ENCODE measurements around the gene ELAC2. TPM values are rescaled to one million over a fixed set of nuclear protein-coding genes. Genes with fewer than 3 reads are reported as not detected.

Gene ELAC2
- total RNA-seq, 4 donors from 2014 or later = 56.2 to 143 (median 66.0) TPM

- TF ChIP-seq POLR2AphosphoS5 (IDR thresholded peaks at IDR 0.05) = no peak
- TF ChIP-seq POLR2A (IDR thresholded peaks at IDR 0.05) = no peak
- no peak for TF ChIP-seq EP300 (IDR thresholded peaks at IDR 0.05; ENCODE audit: low read depth)
- TF ChIP-seq, protein P1, sequence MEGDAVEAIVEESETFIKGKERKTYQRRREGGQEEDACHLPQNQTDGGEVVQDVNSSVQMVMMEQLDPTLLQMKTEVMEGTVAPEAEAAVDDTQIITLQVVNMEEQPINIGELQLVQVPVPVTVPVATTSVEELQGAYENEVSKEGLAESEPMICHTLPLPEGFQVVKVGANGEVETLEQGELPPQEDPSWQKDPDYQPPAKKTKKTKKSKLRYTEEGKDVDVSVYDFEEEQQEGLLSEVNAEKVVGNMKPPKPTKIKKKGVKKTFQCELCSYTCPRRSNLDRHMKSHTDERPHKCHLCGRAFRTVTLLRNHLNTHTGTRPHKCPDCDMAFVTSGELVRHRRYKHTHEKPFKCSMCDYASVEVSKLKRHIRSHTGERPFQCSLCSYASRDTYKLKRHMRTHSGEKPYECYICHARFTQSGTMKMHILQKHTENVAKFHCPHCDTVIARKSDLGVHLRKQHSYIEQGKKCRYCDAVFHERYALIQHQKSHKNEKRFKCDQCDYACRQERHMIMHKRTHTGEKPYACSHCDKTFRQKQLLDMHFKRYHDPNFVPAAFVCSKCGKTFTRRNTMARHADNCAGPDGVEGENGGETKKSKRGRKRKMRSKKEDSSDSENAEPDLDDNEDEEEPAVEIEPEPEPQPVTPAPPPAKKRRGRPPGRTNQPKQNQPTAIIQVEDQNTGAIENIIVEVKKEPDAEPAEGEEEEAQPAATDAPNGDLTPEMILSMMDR (IDR thresholded peaks at IDR 0.05) = no peak
- Histone ChIP-seq H3K4me1 (no peaks in the 10 kb centered on the region), H3K36me3 (no peaks in the 10 kb centered on the region), H3K27me3 (no peaks in the 10 kb centered on the region), H3K9me3 (no peaks in the 10 kb centered on the region), H3K4me3 (no peak overlapping the region), H3K27ac (no peak overlapping the region)
- in situ Hi-C loops (cut with MboI; ENCODE audit: low pct_ligation_motif_present in 1 of 4, low pct_unique_long_range_greater_than_20kb in 1 of 4, low sequenced_read_pairs in 3 of 4) (no loop called here), intact Hi-C loops (cut with DNase I; ENCODE audit: low total_unique reads) (no loop called here)
- DNase-seq = no peak
- WGBS, 2 donors (ENCODE audit: low coverage in 1 of 2) = 58 to 70% methylated on average over 7 of the region's 7 CpGs
These were observed 26.8 kb upstream of the ELAC2 start for GRCh38 chr17:13044572-13045065.

GRCh38 chr17:13038931-13039665 lies 21.3 kb upstream of the ELAC2 start:
- 88 to 90% methylated on average over 4 of the region's 4 CpGs for WGBS, 2 donors (ENCODE audit: low coverage in 1 of 2)
- no peaks in the 10 kb centered on the region for H3K27me3 ChIP-seq
- H3K36me3 ChIP-seq = no peaks in the 10 kb centered on the region
- in situ Hi-C loops (cut with MboI; ENCODE audit: low pct_ligation_motif_present in 1 of 4, low pct_unique_long_range_greater_than_20kb in 1 of 4, low sequenced_read_pairs in 3 of 4) (no loop called here), intact Hi-C loops (cut with DNase I; ENCODE audit: low total_unique reads) (no loop called here)
- TF ChIP-seq POLR2AphosphoS5 (IDR thresholded peaks at IDR 0.05) (no peak), EP300 (IDR thresholded peaks at IDR 0.05; ENCODE audit: low read depth) (no peak), POLR2A (IDR thresholded peaks at IDR 0.05) (no peak)
- TF ChIP-seq, protein P1 (IDR thresholded peaks at IDR 0.05) = no peak
- H3K9me3 ChIP-seq = no peaks in the 10 kb centered on the region
- no peak for DNase-seq
- no peaks in the 10 kb centered on the region for H3K4me1 ChIP-seq
- no peak overlapping the region for H3K4me3 ChIP-seq
- H3K27ac ChIP-seq = no peak overlapping the region

DNA sequence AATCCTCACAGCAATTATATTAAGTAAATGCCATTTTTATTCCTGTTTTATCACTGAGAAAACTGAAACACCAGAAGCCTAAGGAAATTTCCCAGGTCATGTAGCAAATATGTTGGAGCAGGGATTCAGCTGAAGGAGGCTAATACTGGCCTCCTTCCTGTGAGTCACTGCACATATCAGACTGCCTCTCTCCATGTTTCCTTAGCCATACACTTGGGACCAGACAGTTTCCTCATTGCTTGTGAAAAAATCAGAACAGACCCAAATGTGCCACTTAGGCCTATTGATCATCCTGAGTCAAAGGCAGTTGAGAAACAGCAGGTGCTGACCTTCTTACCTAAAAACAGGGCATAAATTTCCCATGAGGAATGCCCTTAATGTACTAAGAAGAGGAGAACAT lies 18.9 kb upstream of the ELAC2 start:
- Histone ChIP-seq H3K9me3 (no peaks in the 10 kb centered on the region), H3K4me3 (no peak overlapping the region), H3K36me3 (no peaks in the 10 kb centered on the region), H3K27ac (no peak overlapping the region), H3K4me1 (no peaks in the 10 kb centered on the region), H3K27me3 (no peaks in the 10 kb centered on the region)
- intact Hi-C loops (cut with DNase I; ENCODE audit: low total_unique reads) (no loop called here), in situ Hi-C loops (cut with MboI; ENCODE audit: low pct_ligation_motif_present in 1 of 4, low pct_unique_long_range_greater_than_20kb in 1 of 4, low sequenced_read_pairs in 3 of 4) (no loop called here)
- DNase-seq = no peak
- TF ChIP-seq, protein P1 (IDR thresholded peaks at IDR 0.05) = no peak
- TF ChIP-seq EP300 (IDR thresholded peaks at IDR 0.05; ENCODE audit: low read depth) (no peak), POLR2AphosphoS5 (IDR thresholded peaks at IDR 0.05) (no peak), POLR2A (IDR thresholded peaks at IDR 0.05) (no peak)

GRCh38 chr17:13035420-13035819 lies 17.6 kb upstream of the ELAC2 start:
- H3K36me3 ChIP-seq = no peaks in the 10 kb centered on the region
- H3K4me1 ChIP-seq = no peaks in the 10 kb centered on the region
- intact Hi-C loops (cut with DNase I; ENCODE audit: low total_unique reads) = no loop called here
- no peaks in the 10 kb centered on the region for H3K9me3 ChIP-seq
- WGBS, 2 donors (ENCODE audit: low coverage in 1 of 2) = 100% methylated on average over 1 of the region's 1 CpG
- H3K27ac ChIP-seq = no peak overlapping the region
- H3K4me3 ChIP-seq = no peak overlapping the region
- in situ Hi-C loops (cut with MboI; ENCODE audit: low pct_ligation_motif_present in 1 of 4, low pct_unique_long_range_greater_than_20kb in 1 of 4, low sequenced_read_pairs in 3 of 4) = no loop called here
- DNase-seq = no peak
- no peak for TF ChIP-seq POLR2A (IDR thresholded peaks at IDR 0.05)
- TF ChIP-seq, protein P1 (IDR thresholded peaks at IDR 0.05) = no peak
- TF ChIP-seq EP300 (IDR thresholded peaks at IDR 0.05; ENCODE audit: low read depth) = no peak
- no peak for TF ChIP-seq POLR2AphosphoS5 (IDR thresholded peaks at IDR 0.05)
- H3K27me3 ChIP-seq = no peaks in the 10 kb centered on the region
